SK-N-SH (cell line): ENCODE measurements around the gene SPTBN5. TPM values are rescaled to one million over a fixed set of nuclear protein-coding genes. Genes with fewer than 3 reads are reported as not detected.

Experiments
- CTCF ChIA-PET: fragments of 300-600, 350-600 bp; formaldehyde crosslinking; extraction: SDS; loops from one replicate; lab custom pipeline; 2021; lab: Yijun Ruan, JAX
- POLR2A ChIA-PET: fragments of 350-600 bp; sonication (Branson Sonifier 250); formaldehyde crosslinking; extraction: SDS; loops from one replicate; lab custom pipeline; 2020; ENCODE audit warnings: antibody characterized with exemption, inconsistent platforms; lab: Yijun Ruan, JAX
- DNase-seq: peaks from one replicate; pipeline ENCODE4 v3.0.0; 2012
- H2AFZ ChIP-seq: fragments of 200-600 bp; sonication (generic); 2 replicates; pipeline ENCODE4 v1.8.1; 2016; ENCODE audit warnings: antibody characterized with exemption, mild to moderate bottlenecking, low read depth
- H3F3A ChIP-seq: fragments of 200-600 bp; sonication (generic); replicated peaks from 2 replicates; pipeline ENCODE3; 2016; ENCODE audit warnings: antibody characterized with exemption, mild to moderate bottlenecking; ENCODE audit not compliant: insufficient read depth
- H3K27ac ChIP-seq, 2 experiments: fragments of 200-500 bp in 1 of 2; fragments of 200-600 bp in 1 of 2; sonication (Bioruptor generic) in 1 of 2; sonication (generic), shearing (Covaris generic) in 1 of 2; 2 replicates each; pipeline versions ENCODE4 v1.5.1 to v1.6.1; 2014 to 2016; ENCODE audit warnings: low read depth in 2 of 2, inconsistent platforms in 1 of 2, low read length in 1 of 2, mild to moderate bottlenecking in 1 of 2, mixed read lengths in 1 of 2
- H3K27me3 ChIP-seq: fragments of 200-600 bp; sonication (generic), shearing (Covaris generic); 2 replicates; pipeline ENCODE4 v1.6.1; 2016; ENCODE audit warnings: mixed run types; ENCODE audit not compliant: insufficient read depth
- H3K36me3 ChIP-seq, 2 experiments: fragments of 200-500 bp in 1 of 2; fragments of 200-600 bp in 1 of 2; sonication (Bioruptor generic) in 1 of 2; sonication (generic) in 1 of 2; replicated peaks in 1 of 2; 2 replicates each; pipeline versions ENCODE3 to v1.5.1; 2014 to 2016; ENCODE audit warnings: low read length in 1 of 2, mild to moderate bottlenecking in 1 of 2; ENCODE audit not compliant: insufficient read depth in 2 of 2, control insufficient read depth in 1 of 2
- H3K4me1 ChIP-seq, 2 experiments: fragments of 200-500 bp in 1 of 2; fragments of 200-600 bp in 1 of 2; sonication (Bioruptor generic) in 1 of 2; sonication (generic), shearing (Covaris generic) in 1 of 2; 2 replicates each; pipeline versions ENCODE4 v1.5.1 to v1.6.1; 2014 to 2016; ENCODE audit warnings: low read depth in 1 of 2, low read length in 1 of 2, mixed run types in 1 of 2; ENCODE audit not compliant: insufficient read depth in 2 of 2, control insufficient read depth in 1 of 2
- H3K4me2 ChIP-seq: fragments of 200-600 bp; sonication (generic), shearing (Covaris generic); 2 replicates; pipeline ENCODE4 v1.6.1; 2017; ENCODE audit warnings: mixed run types
- H3K4me3 ChIP-seq, 2 experiments: fragments of 200-500 bp in 1 of 2; fragments of 200-600 bp in 1 of 2; sonication (Bioruptor generic) in 1 of 2; sonication (generic), shearing (Covaris generic) in 1 of 2; 2 replicates each; pipeline versions ENCODE4 v1.5.1 to v1.8.1; 2014 to 2016; ENCODE audit warnings: low read depth in 2 of 2, inconsistent platforms in 1 of 2, low read length in 1 of 2, mild to moderate bottlenecking in 1 of 2, mixed read lengths in 1 of 2, moderate library complexity in 1 of 2
- H3K79me2 ChIP-seq: fragments of 200-600 bp; sonication (generic); 2 replicates; pipeline ENCODE4 v1.8.1; 2017; ENCODE audit warnings: mild to moderate bottlenecking; ENCODE audit not compliant: insufficient read depth
- H3K9ac ChIP-seq: fragments of 200-600 bp; sonication (generic); 2 replicates; pipeline ENCODE4 v1.6.1; 2017; ENCODE audit warnings: mixed run types
- H3K9me2 ChIP-seq: fragments of 200-600 bp; sonication (generic); 2 replicates; pipeline ENCODE4 v1.6.1; 2017; ENCODE audit warnings: mixed run types
- H3K9me3 ChIP-seq: fragments of 200-600 bp; sonication (generic); 2 replicates; pipeline ENCODE4 v1.6.1; 2017; ENCODE audit warnings: mixed run types, mild to moderate bottlenecking, moderate library complexity
- H4K20me1 ChIP-seq: fragments of 200-600 bp; sonication (generic); 2 replicates; pipeline ENCODE4 v1.6.1; 2017; ENCODE audit warnings: mild to moderate bottlenecking, mixed run types; ENCODE audit not compliant: insufficient read depth
- EP300 ChIP-seq, 2 experiments: IDR thresholded peaks; 2 replicates each; pipeline versions ENCODE4 v1.4.0 to v1.6.1; 2012; ENCODE audit warnings: borderline replicate concordance in 1 of 2, low read depth in 1 of 2, low read length in 1 of 2
- FOSL2 ChIP-seq: IDR thresholded peaks from 2 replicates; pipeline ENCODE4 v1.4.0; 2012; ENCODE audit warnings: low read depth, mild to moderate bottlenecking, moderate library complexity, borderline replicate concordance
- FOXJ3 ChIP-seq: sonication (generic); formaldehyde crosslinking; IDR thresholded peaks from 2 replicates; pipeline ENCODE4 v1.5.1; 2020; ENCODE audit warnings: mild to moderate bottlenecking, missing genetic modification reagents
- GABPA ChIP-seq: IDR thresholded peaks from 2 replicates; pipeline ENCODE4 v1.4.0; 2012; ENCODE audit warnings: low read depth, mild to moderate bottlenecking
- GATA2 ChIP-seq: sonication (generic); formaldehyde crosslinking; IDR thresholded peaks from 2 replicates; pipeline ENCODE4 v1.5.0; 2020; ENCODE audit warnings: mild to moderate bottlenecking, missing genetic modification reagents
- JUND ChIP-seq: IDR thresholded peaks from 2 replicates; pipeline ENCODE4 v1.4.0; 2012
- NRF1 ChIP-seq: IDR thresholded peaks from 2 replicates; pipeline ENCODE4 v1.6.1; 2012; ENCODE audit warnings: low read depth, mild to moderate bottlenecking, low read length
- POLR2AphosphoS5 ChIP-seq: IDR thresholded peaks from 2 replicates; pipeline ENCODE4 v1.6.1; 2012; ENCODE audit warnings: low read depth, low read length
- RAD21 ChIP-seq: IDR thresholded peaks from 2 replicates; pipeline ENCODE4 v1.6.1; 2012; ENCODE audit warnings: mild to moderate bottlenecking, low read length
- RFX5 ChIP-seq: IDR thresholded peaks from 2 replicates; pipeline ENCODE4 v1.6.1; 2012; ENCODE audit warnings: mild to moderate bottlenecking, improper control_type of control experiment, low read length
- RXRA ChIP-seq: IDR thresholded peaks from 2 replicates; pipeline ENCODE4 v1.4.0; 2012; ENCODE audit warnings: low read depth, mild to moderate bottlenecking, borderline replicate concordance
- WGBS: methylation state at CpG from one replicate; pipeline ENCODE4 v1.1.6; 2017; ENCODE audit warnings: low lambda C conversion rate; 5-methylcytosine and 5-hydroxymethylcytosine counted together
- polyA plus RNA-seq, 3 experiments: library from polyadenylated mRNA; depleted of rRNA; stranded (reverse); fragments of >200 nt; gene quantifications; 2 replicates each; pipeline ENCODE4 v1.2.3, GENCODE V29; 2012
- TF ChIP-seq, protein P1 (sequence below): fragments of 150-350 bp; IDR thresholded peaks from 2 replicates; pipeline ENCODE4 v1.6.1; 2016; ENCODE audit warnings: mild to moderate bottlenecking, low read depth, low read length
- TF ChIP-seq, protein P2 (sequence below): IDR thresholded peaks from 2 replicates; pipeline ENCODE4 v1.6.1; 2012; ENCODE audit warnings: mild to moderate bottlenecking, low read depth, low read length, moderate library complexity

The SPTBN5 gene
- polyA plus RNA-seq, 1 of the 3 experiments (the other 2 are of a cell fraction): 0.23 TPM

DNA sequence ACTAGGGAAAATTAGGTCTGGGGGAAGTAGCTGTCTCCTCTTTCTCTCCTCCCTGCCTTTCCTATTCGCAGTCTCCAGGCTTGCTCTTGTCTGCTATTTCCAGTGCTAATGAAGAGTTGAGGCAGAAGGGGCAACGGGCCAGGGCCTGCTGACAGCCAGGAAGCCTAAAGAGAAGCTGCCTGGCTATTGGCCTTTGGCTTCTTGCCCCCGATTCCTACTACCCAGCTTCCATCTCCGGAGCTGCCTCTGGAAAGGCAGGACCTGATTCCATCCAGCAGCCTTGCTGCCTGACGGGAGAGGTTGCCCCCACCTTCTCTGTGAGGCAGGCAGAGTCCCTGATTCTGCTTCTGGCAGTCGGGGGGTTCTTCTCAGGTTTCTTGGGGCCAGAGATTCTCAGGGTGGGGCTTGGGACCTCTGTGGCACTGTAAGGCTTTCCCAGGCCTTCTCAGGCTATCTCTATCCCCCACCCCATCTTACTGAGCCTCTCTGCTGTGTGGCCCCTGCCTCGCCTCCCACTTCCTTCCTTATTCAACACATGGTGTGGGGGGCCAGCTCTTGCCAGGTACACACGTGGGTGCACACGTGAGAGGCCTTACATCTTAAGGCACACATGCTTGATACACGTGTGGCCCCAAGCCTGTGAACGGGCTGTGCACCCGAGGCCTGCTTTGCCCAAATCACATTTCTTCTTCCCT is 84.2 kb downstream of the SPTBN5 start:
- Histone ChIP-seq H3F3A (no peaks in the 10 kb centered on the region), H3K9me2 (no peaks in the 10 kb centered on the region)
- TF ChIP-seq NRF1: no peak
- no peak for TF ChIP-seq JUND
- TF ChIP-seq EP300 (IDR thresholded peaks at IDR 0.05; ENCODE audit: borderline replicate concordance in 1 of 2, low read depth in 1 of 2, low read length in 1 of 2): no peak
- no peak for TF ChIP-seq RFX5
- TF ChIP-seq, protein P1, sequence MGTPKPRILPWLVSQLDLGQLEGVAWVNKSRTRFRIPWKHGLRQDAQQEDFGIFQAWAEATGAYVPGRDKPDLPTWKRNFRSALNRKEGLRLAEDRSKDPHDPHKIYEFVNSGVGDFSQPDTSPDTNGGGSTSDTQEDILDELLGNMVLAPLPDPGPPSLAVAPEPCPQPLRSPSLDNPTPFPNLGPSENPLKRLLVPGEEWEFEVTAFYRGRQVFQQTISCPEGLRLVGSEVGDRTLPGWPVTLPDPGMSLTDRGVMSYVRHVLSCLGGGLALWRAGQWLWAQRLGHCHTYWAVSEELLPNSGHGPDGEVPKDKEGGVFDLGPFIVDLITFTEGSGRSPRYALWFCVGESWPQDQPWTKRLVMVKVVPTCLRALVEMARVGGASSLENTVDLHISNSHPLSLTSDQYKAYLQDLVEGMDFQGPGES: no peak
- no peak for TF ChIP-seq GABPA
- no peak for TF ChIP-seq RAD21
- TF ChIP-seq, all 33 proteins: peak for 0
- CTCF ChIA-PET: interaction anchor here (0.9 to 5.3 kb wide), 10 partner anchors 14 to 343 kb away, joined by 3 to 114 read pairs (median 23); partner anchors contain the start of gene MAPKBP1
- no peaks in the 10 kb centered on the region for H4K20me1 ChIP-seq
- no peaks in the 10 kb centered on the region for H3K79me2 ChIP-seq
- no peak overlapping the region for H2AFZ ChIP-seq
- 93% methylated on average over 10 of the region's 12 CpGs for WGBS
- no peak overlapping the region for H3K4me3 ChIP-seq
- no peak overlapping the region for H3K4me2 ChIP-seq
- POLR2A ChIA-PET: interaction anchor here (4.2 kb wide), 1 partner anchor 36 kb away, joined by 13 read pairs; the partner anchor contains the start of gene MAPKBP1
- H3K27ac ChIP-seq: no peak overlapping the region
- H3K36me3 ChIP-seq: peaks cover 0 to 17% of the 10 kb centered on the region in 2 experiments
- peaks cover 0 to 22% of the 10 kb centered on the region in 2 experiments; a peak in 1 of 4 replicates for H3K4me1 ChIP-seq
- H3K27me3 ChIP-seq: no peaks in the 10 kb centered on the region
- no peaks in the 10 kb centered on the region for H3K9me3 ChIP-seq
- H3K9ac ChIP-seq: no peak overlapping the region
- DNase-seq: no peak

DNA sequence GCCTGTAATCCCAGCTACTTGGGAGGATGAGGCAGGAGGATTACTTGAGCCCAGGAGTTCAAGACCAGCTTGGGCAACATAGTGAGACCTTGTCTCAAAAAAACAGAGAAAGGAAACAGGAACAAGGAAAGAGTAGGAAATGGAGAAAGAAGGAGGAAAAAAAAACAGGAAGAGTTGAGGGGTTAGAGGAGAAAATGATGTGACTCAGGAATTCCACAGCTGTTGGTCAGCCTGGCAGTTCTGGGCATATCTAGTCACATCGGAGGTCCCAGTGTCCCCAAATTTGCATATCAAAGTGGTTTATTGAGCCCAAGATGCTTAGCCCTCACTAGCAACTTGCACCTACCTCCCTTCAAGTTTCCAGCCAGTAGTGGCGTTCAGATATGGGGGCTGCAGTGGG is 84.7 kb downstream of the SPTBN5 start:
- no peak for TF ChIP-seq JUND
- no peak for TF ChIP-seq GABPA
- TF ChIP-seq FOXJ3 (CRISPR knock-in tag): no peak
- TF ChIP-seq, protein P2, sequence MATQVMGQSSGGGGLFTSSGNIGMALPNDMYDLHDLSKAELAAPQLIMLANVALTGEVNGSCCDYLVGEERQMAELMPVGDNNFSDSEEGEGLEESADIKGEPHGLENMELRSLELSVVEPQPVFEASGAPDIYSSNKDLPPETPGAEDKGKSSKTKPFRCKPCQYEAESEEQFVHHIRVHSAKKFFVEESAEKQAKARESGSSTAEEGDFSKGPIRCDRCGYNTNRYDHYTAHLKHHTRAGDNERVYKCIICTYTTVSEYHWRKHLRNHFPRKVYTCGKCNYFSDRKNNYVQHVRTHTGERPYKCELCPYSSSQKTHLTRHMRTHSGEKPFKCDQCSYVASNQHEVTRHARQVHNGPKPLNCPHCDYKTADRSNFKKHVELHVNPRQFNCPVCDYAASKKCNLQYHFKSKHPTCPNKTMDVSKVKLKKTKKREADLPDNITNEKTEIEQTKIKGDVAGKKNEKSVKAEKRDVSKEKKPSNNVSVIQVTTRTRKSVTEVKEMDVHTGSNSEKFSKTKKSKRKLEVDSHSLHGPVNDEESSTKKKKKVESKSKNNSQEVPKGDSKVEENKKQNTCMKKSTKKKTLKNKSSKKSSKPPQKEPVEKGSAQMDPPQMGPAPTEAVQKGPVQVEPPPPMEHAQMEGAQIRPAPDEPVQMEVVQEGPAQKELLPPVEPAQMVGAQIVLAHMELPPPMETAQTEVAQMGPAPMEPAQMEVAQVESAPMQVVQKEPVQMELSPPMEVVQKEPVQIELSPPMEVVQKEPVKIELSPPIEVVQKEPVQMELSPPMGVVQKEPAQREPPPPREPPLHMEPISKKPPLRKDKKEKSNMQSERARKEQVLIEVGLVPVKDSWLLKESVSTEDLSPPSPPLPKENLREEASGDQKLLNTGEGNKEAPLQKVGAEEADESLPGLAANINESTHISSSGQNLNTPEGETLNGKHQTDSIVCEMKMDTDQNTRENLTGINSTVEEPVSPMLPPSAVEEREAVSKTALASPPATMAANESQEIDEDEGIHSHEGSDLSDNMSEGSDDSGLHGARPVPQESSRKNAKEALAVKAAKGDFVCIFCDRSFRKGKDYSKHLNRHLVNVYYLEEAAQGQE: no peak
- TF ChIP-seq GATA2 (CRISPR knock-in tag): no peak
- TF ChIP-seq POLR2AphosphoS5: no peak
- no peak for TF ChIP-seq RXRA
- TF ChIP-seq FOSL2: 0 out of 2 replicates have a peak, but pooled peaks have one; percentile 26
- CTCF ChIA-PET: interaction anchor here (0.9 to 5.3 kb wide), 6 partner anchors 14 to 343 kb away, joined by 3 to 114 read pairs (median 44); partner anchors contain the start of gene MAPKBP1
- no peaks in the 10 kb centered on the region for H3K27me3 ChIP-seq
- H3F3A ChIP-seq: no peaks in the 10 kb centered on the region
- POLR2A ChIA-PET: no interaction called here
- H3K79me2 ChIP-seq: no peaks in the 10 kb centered on the region
- no peak overlapping the region for H3K9ac ChIP-seq
- H3K4me3 ChIP-seq: no peak overlapping the region
- WGBS: 63% methylated on average over 2 of the region's 2 CpGs
- peaks cover 0 to 13% of the 10 kb centered on the region in 2 experiments for H3K36me3 ChIP-seq
- H3K9me3 ChIP-seq: no peaks in the 10 kb centered on the region
- H3K4me1 ChIP-seq: peaks cover 0 to 27% of the 10 kb centered on the region in 2 experiments; a peak in 1 of 4 replicates
- no peak overlapping the region for H3K4me2 ChIP-seq
- no peaks in the 10 kb centered on the region for H4K20me1 ChIP-seq
- no peak for DNase-seq
- H2AFZ ChIP-seq: no peak overlapping the region
- H3K9me2 ChIP-seq: no peaks in the 10 kb centered on the region
- peak overlapping the region in 1 of 2 experiments; percentile 21; a peak in 1 of 4 replicates for H3K27ac ChIP-seq
